Measurements from ENCODE around the gene TNFAIP8. TPM values are rescaled to one million over a fixed set of nuclear protein-coding genes. Genes with fewer than 3 reads are reported as not detected.

TNFAIP8 gene
- total RNA-seq, 1 experiment from 2014 or later, result 16.4 TPM

GRCh38 chr5:119343766-119344165, 12.1 kb upstream of the TNFAIP8 start:
- H2AFZ ChIP-seq, result no peak overlapping the region
- ChIA-PET CTCF (no interaction called here), POLR2A (ENCODE audit: unreplicated experiment) (no interaction called here)
- TF ChIP-seq EZH2 (IDR thresholded peaks at IDR 0.05; ENCODE audit: low read depth) (no peak), CTCF (conservative IDR thresholded peaks at IDR 0.05) (no peak)
- H3K9me3 ChIP-seq (ENCODE audit: insufficient read depth, low read depth), result no peaks in the 10 kb centered on the region
- H3K27ac ChIP-seq, result no peak overlapping the region
- no peaks in the 10 kb centered on the region for H3K79me2 ChIP-seq (ENCODE audit: low read depth)
- H3K27me3 ChIP-seq (ENCODE audit: insufficient read depth, low read depth), result no peaks in the 10 kb centered on the region
- H4K20me1 ChIP-seq (ENCODE audit: insufficient read depth), result no peaks in the 10 kb centered on the region
- H3F3A ChIP-seq (ENCODE audit: insufficient read depth, low read depth), result no peaks in the 10 kb centered on the region
- no peak for DNase-seq
- H3K4me3 ChIP-seq, result no peak overlapping the region
- BruUV-seq (replicated peaks), result no TSS peak
- no peaks in the 10 kb centered on the region for H3K9me2 ChIP-seq (ENCODE audit: insufficient read depth)
- H3K4me2 ChIP-seq, result no peak overlapping the region
- H3K36me3 ChIP-seq (ENCODE audit: low read depth), result no peaks in the 10 kb centered on the region
- peaks cover 11% of the 10 kb centered on the region; the same call in 1 of the 2 replicates for H3K4me1 ChIP-seq (replicated peaks; ENCODE audit: insufficient read depth)
- intact Hi-C loops (cut with micrococcal nuclease; ENCODE audit: unreplicated experiment), result no loop called here

- POLR2A ChIA-PET (ENCODE audit: unreplicated experiment), result no interaction called here
- Histone ChIP-seq H3K9me3 (ENCODE audit: insufficient read depth, low read depth) (no peaks in the 10 kb centered on the region), H3K4me1 (replicated peaks; ENCODE audit: insufficient read depth) (peaks cover 15% of the 10 kb centered on the region), H3K27ac (no peak overlapping the region), H2AFZ (no peak overlapping the region), H3F3A (ENCODE audit: insufficient read depth, low read depth) (no peaks in the 10 kb centered on the region), H3K4me2 (no peak overlapping the region), H3K79me2 (ENCODE audit: low read depth) (0 out of 2 replicates have a peak, but pooled peaks cover 4% of the 10 kb centered on the region), H3K4me3 (no peak overlapping the region), H4K20me1 (ENCODE audit: insufficient read depth) (no peaks in the 10 kb centered on the region), H3K9me2 (ENCODE audit: insufficient read depth) (no peaks in the 10 kb centered on the region), H3K36me3 (ENCODE audit: low read depth) (no peaks in the 10 kb centered on the region), H3K27me3 (ENCODE audit: insufficient read depth, low read depth) (no peaks in the 10 kb centered on the region)
- no TSS peak for BruUV-seq (replicated peaks)
- TF ChIP-seq CTCF (conservative IDR thresholded peaks at IDR 0.05), result no peak
- TF ChIP-seq EZH2 (IDR thresholded peaks at IDR 0.05; ENCODE audit: low read depth), result no peak
- intact Hi-C loops (cut with micrococcal nuclease; ENCODE audit: unreplicated experiment), result no loop called here
- no peak for DNase-seq
- CTCF ChIA-PET, result no interaction called here
Measured at GRCh38 chr5:119344231-119344630, 11.6 kb upstream of the TNFAIP8 start.

GRCh38 chr5:119345861-119346260, 10.0 kb upstream of the TNFAIP8 start:
- no peaks in the 10 kb centered on the region for H3K36me3 ChIP-seq (ENCODE audit: low read depth)
- H4K20me1 ChIP-seq (ENCODE audit: insufficient read depth), result no peaks in the 10 kb centered on the region
- no peak overlapping the region for H2AFZ ChIP-seq
- H3F3A ChIP-seq (ENCODE audit: insufficient read depth, low read depth), result no peaks in the 10 kb centered on the region
- intact Hi-C loops (cut with micrococcal nuclease; ENCODE audit: unreplicated experiment), result no loop called here
- TF ChIP-seq CTCF (conservative IDR thresholded peaks at IDR 0.05) (no peak), EZH2 (IDR thresholded peaks at IDR 0.05; ENCODE audit: low read depth) (no peak)
- DNase-seq, result no peak
- BruUV-seq (replicated peaks), result no TSS peak
- H3K79me2 ChIP-seq (ENCODE audit: low read depth), result 0 out of 2 replicates have a peak, but pooled peaks cover 4% of the 10 kb centered on the region
- H3K4me2 ChIP-seq, result no peak overlapping the region
- H3K27ac ChIP-seq, result no peak overlapping the region
- peaks cover 15% of the 10 kb centered on the region for H3K4me1 ChIP-seq (replicated peaks; ENCODE audit: insufficient read depth)
- H3K9me3 ChIP-seq (ENCODE audit: insufficient read depth, low read depth), result no peaks in the 10 kb centered on the region
- ChIA-PET POLR2A (ENCODE audit: unreplicated experiment) (no interaction called here), CTCF (no interaction called here)
- no peaks in the 10 kb centered on the region for H3K27me3 ChIP-seq (ENCODE audit: insufficient read depth, low read depth)
- no peaks in the 10 kb centered on the region for H3K9me2 ChIP-seq (ENCODE audit: insufficient read depth)
- H3K4me3 ChIP-seq, result no peak overlapping the region
